Liver (tissue), 9 donors: Measurements from ENCODE around the gene CD200R1L. TPM values are rescaled to one million over a fixed set of nuclear protein-coding genes. Genes with fewer than 3 reads are reported as not detected.

Source experiments
- DNase-seq: peaks from one replicate; pipeline ENCODE4 v3.0.0-alpha.2; 2017; ENCODE audit warnings: low spot score
- H3K27ac ChIP-seq, 2 donors: one replicate each; pipeline ENCODE4 v1.7.0; 2013; ENCODE audit warnings: inconsistent platforms in 2 of 2, low read length in 2 of 2, control low read depth in 1 of 2, low read depth in 1 of 2, mild to moderate bottlenecking in 1 of 2
- H3K27me3 ChIP-seq, 4 donors: one replicate each; pipeline versions ENCODE4 v1.6.1 to v1.7.0; 2013; ENCODE audit warnings: low read length in 3 of 4, inconsistent platforms in 1 of 4, mild to moderate bottlenecking in 1 of 4, moderate library complexity in 1 of 4; ENCODE audit not compliant: control insufficient read depth in 4 of 4, insufficient read depth in 4 of 4
- H3K36me3 ChIP-seq, 4 donors: one replicate each; pipeline versions ENCODE4 v1.6.1 to v1.7.0; 2013; ENCODE audit warnings: low read length in 3 of 4, mild to moderate bottlenecking in 3 of 4, low read depth in 1 of 4, moderate library complexity in 1 of 4; ENCODE audit not compliant: control insufficient read depth in 4 of 4, insufficient read depth in 3 of 4
- H3K4me1 ChIP-seq, 4 donors: one replicate each; pipeline versions ENCODE4 v1.6.1 to v1.7.0; 2013; ENCODE audit warnings: low read length in 3 of 4, mild to moderate bottlenecking in 3 of 4, moderate library complexity in 1 of 4; ENCODE audit not compliant: control insufficient read depth in 4 of 4, insufficient read depth in 4 of 4
- H3K4me3 ChIP-seq, 3 donors: one replicate each; pipeline versions ENCODE4 v1.6.1 to v1.7.0; 2013; ENCODE audit warnings: low read length in 3 of 3, control low read depth in 1 of 3, low read depth in 1 of 3, mild to moderate bottlenecking in 1 of 3
- H3K9ac ChIP-seq, 2 donors: one replicate each; pipeline ENCODE4 v1.7.0; 2013; ENCODE audit warnings: low read length in 2 of 2, mild to moderate bottlenecking in 2 of 2, moderate library complexity in 2 of 2, control low read depth in 1 of 2, low read depth in 1 of 2
- H3K9me3 ChIP-seq, 4 donors: one replicate each; pipeline versions ENCODE4 v1.6.1 to v1.7.0; 2013; ENCODE audit warnings: low read length in 3 of 4; ENCODE audit not compliant: control insufficient read depth in 4 of 4
- EGR1 ChIP-seq, 2 donors: IDR thresholded peaks; 2 replicates each; pipeline ENCODE4 v1.6.1; 2016 to 2018; ENCODE audit warnings: antibody characterized with exemption in 2 of 2, low read depth in 2 of 2
- FOXA1 ChIP-seq: IDR thresholded peaks from 2 replicates; pipeline ENCODE4 v1.6.1; 2016; ENCODE audit warnings: antibody characterized with exemption
- FOXA2 ChIP-seq: IDR thresholded peaks from 2 replicates; pipeline ENCODE4 v1.6.1; 2016; ENCODE audit warnings: antibody characterized with exemption
- GABPA ChIP-seq, 2 donors: IDR thresholded peaks in 1 of 2; conservative IDR thresholded peaks in 1 of 2; 2 replicates each; pipeline ENCODE4 v1.6.1; 2016; ENCODE audit warnings: antibody characterized with exemption in 2 of 2, mild to moderate bottlenecking in 1 of 2, moderate library complexity in 1 of 2
- HNF4A ChIP-seq, 2 donors: conservative IDR thresholded peaks; 2 replicates each; pipeline ENCODE4 v1.6.1; 2016; ENCODE audit warnings: antibody characterized with exemption in 2 of 2, mild to moderate bottlenecking in 2 of 2
- HNF4G ChIP-seq: IDR thresholded peaks from 2 replicates; pipeline ENCODE4 v1.6.1; 2016; ENCODE audit warnings: antibody characterized with exemption
- JUND ChIP-seq, 2 donors: IDR thresholded peaks; 2 replicates each; pipeline ENCODE4 v1.6.1; 2016; ENCODE audit warnings: antibody characterized with exemption in 2 of 2
- NR2F2 ChIP-seq: IDR thresholded peaks from 2 replicates; pipeline ENCODE4 v1.6.1; 2016; ENCODE audit warnings: antibody characterized with exemption
- RAD21 ChIP-seq, 2 donors: IDR thresholded peaks; 2 replicates each; pipeline ENCODE4 v1.6.1; 2016; ENCODE audit warnings: antibody characterized with exemption in 2 of 2, mild to moderate bottlenecking in 2 of 2
- RXRA ChIP-seq, 2 donors: IDR thresholded peaks; 2 replicates each; pipeline ENCODE4 v1.6.1; 2017 to 2018; ENCODE audit warnings: antibody characterized with exemption in 2 of 2, mild to moderate bottlenecking in 1 of 2
- SP1 ChIP-seq: IDR thresholded peaks from 2 replicates; pipeline ENCODE4 v1.6.1; 2018; ENCODE audit warnings: antibody characterized with exemption, mild to moderate bottlenecking
- TAF1 ChIP-seq: conservative IDR thresholded peaks from 2 replicates; pipeline ENCODE4 v1.6.1; 2016; ENCODE audit warnings: antibody characterized with exemption, mild to moderate bottlenecking
- YY1 ChIP-seq: IDR thresholded peaks from 2 replicates; pipeline ENCODE4 v1.6.1; 2016; ENCODE audit warnings: antibody characterized with exemption, mild to moderate bottlenecking
- polyA plus RNA-seq, 2 donors: library from polyadenylated mRNA; stranded (reverse) in 1 of 2; unstranded in 1 of 2; fragments of 200-250 nt in 1 of 2; fragments of >200 nt in 1 of 2; fragmentation: Nextera tagmentation in 1 of 2; extraction: Ambion mirVana in 1 of 2; gene quantifications; one replicate each; pipeline versions ENCODE4 v1.2.1 to v1.2.3, GENCODE V29; 2013 to 2015
- total RNA-seq, 2 donors: library from RNA; depleted of rRNA; stranded (reverse); fragments of >200 nt; gene quantifications; one replicate each; pipeline ENCODE4 v1.2.3, GENCODE V29; 2014
- TF ChIP-seq, protein P1 (sequence below): fragments of 150-350 bp; IDR thresholded peaks from 2 replicates; pipeline ENCODE4 v1.5.1; 2017; ENCODE audit warnings: improper control_type of control experiment, low read depth, low read length; ENCODE audit not compliant: missing input control
- TF ChIP-seq, protein P2 (sequence below): IDR thresholded peaks from 2 replicates; pipeline ENCODE4 v1.6.1; 2016; ENCODE audit warnings: antibody characterized with exemption
- TF ChIP-seq, protein P3 (sequence below): IDR thresholded peaks from 2 replicates; pipeline ENCODE4 v1.6.1; 2016; ENCODE audit warnings: antibody characterized with exemption
- TF ChIP-seq, protein P4 (sequence below): IDR thresholded peaks from 2 replicates; pipeline ENCODE4 v1.6.1; 2016; ENCODE audit warnings: antibody characterized with exemption
- donor health status: healthy.
- donor health status: healthy.
- donor health status: healthy.
- donor health status: healthy.
- donor health status: healthy.

Gene CD200R1L
- total and polyA plus RNA-seq, 4 donors: not detected

DNA sequence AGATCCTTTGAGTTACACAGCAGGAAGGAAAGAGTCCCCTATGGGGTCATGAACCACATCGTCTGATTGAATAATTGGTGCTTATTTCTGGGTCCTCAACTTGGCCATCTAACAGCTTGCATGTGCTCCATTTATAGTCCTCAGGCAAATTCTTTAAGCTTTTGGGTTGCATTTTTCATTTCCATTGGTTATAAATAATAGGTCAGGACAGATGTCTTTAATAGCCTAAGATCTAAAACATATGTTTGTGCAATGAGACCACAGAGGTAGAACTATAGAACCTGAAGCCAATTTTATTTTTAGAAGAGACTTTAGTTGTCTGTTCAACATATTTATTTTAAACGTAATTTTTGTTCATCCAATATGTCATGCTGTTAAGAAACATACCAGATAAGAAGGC lies 43.2 kb downstream of the CD200R1L start (continued):
- TF ChIP-seq, protein P1, sequence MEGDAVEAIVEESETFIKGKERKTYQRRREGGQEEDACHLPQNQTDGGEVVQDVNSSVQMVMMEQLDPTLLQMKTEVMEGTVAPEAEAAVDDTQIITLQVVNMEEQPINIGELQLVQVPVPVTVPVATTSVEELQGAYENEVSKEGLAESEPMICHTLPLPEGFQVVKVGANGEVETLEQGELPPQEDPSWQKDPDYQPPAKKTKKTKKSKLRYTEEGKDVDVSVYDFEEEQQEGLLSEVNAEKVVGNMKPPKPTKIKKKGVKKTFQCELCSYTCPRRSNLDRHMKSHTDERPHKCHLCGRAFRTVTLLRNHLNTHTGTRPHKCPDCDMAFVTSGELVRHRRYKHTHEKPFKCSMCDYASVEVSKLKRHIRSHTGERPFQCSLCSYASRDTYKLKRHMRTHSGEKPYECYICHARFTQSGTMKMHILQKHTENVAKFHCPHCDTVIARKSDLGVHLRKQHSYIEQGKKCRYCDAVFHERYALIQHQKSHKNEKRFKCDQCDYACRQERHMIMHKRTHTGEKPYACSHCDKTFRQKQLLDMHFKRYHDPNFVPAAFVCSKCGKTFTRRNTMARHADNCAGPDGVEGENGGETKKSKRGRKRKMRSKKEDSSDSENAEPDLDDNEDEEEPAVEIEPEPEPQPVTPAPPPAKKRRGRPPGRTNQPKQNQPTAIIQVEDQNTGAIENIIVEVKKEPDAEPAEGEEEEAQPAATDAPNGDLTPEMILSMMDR: no peak
- TF ChIP-seq, protein P2, sequence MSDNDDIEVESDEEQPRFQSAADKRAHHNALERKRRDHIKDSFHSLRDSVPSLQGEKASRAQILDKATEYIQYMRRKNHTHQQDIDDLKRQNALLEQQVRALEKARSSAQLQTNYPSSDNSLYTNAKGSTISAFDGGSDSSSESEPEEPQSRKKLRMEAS: no peak
- TF ChIP-seq JUND (IDR thresholded peaks at IDR 0.05): no peak

DNA sequence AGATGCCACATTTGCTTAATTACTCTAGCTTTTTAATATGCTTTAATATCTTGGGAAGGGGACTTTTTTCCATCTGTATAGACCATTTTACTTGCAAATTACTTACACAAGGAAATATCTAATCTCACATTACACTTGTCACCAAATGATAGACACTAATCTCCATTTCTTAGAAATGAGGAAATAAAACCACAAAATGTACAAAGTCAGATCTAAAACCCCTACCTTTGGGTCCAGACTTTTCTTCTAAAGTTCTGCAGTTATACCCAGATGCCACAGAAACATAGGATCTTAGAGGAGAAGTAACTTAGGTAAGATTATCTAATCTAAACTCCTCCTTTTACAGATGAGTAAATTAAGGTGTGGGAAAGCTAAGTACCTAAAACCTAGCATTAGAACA lies 44.3 kb downstream of the CD200R1L start:
- Histone ChIP-seq H3K36me3 (no peaks in the 10 kb centered on the region), H3K27me3 (no peaks in the 10 kb centered on the region), H3K27ac (no peak overlapping the region), H3K4me3 (no peak overlapping the region), H3K4me1 (peaks cover 0 to 2% (median 0%) of the 10 kb centered on the region in 4 donors), H3K9me3 (peaks cover 0 to under 1% (median 0%) of the 10 kb centered on the region in 4 donors), H3K9ac (no peak overlapping the region)
- TF ChIP-seq RAD21 (IDR thresholded peaks at IDR 0.05) (no peak), HNF4A (conservative IDR thresholded peaks at IDR 0.05) (no peak), FOXA1 (no peak), FOXA2 (no peak), YY1 (no peak), SP1 (no peak), HNF4G (no peak), RXRA (IDR thresholded peaks at IDR 0.05) (no peak), TAF1 (no peak), NR2F2 (no peak), GABPA (IDR thresholded peaks at IDR 0.05 in 1 of 2, conservative IDR thresholded peaks at IDR 0.05 in 1 of 2) (no peak), EGR1 (IDR thresholded peaks at IDR 0.05; ENCODE audit: low read depth in 2 of 2) (no peak), JUND (IDR thresholded peaks at IDR 0.05) (no peak)
- TF ChIP-seq, protein P1: no peak
- TF ChIP-seq, protein P2: no peak
- TF ChIP-seq, protein P3, sequence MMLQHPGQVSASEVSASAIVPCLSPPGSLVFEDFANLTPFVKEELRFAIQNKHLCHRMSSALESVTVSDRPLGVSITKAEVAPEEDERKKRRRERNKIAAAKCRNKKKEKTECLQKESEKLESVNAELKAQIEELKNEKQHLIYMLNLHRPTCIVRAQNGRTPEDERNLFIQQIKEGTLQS: no peak
- TF ChIP-seq, protein P4, sequence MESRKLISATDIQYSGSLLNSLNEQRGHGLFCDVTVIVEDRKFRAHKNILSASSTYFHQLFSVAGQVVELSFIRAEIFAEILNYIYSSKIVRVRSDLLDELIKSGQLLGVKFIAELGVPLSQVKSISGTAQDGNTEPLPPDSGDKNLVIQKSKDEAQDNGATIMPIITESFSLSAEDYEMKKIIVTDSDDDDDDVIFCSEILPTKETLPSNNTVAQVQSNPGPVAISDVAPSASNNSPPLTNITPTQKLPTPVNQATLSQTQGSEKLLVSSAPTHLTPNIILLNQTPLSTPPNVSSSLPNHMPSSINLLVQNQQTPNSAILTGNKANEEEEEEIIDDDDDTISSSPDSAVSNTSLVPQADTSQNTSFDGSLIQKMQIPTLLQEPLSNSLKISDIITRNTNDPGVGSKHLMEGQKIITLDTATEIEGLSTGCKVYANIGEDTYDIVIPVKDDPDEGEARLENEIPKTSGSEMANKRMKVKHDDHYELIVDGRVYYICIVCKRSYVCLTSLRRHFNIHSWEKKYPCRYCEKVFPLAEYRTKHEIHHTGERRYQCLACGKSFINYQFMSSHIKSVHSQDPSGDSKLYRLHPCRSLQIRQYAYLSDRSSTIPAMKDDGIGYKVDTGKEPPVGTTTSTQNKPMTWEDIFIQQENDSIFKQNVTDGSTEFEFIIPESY: no peak
- DNase-seq: no peak
